ENCODE results near the gene PTGER1. TPM values are rescaled to one million over a fixed set of nuclear protein-coding genes. Genes with fewer than 3 reads are reported as not detected.
"Not testable (repeated sequence)": the region's sequence is repeated elsewhere in the genome, so short reads cannot be mapped to it uniquely, and the experiment has no call there.

Gene PTGER1
- total RNA-seq, 2 experiments from 2014 or later, result 0.23 TPM; not detected in 1

DNA sequence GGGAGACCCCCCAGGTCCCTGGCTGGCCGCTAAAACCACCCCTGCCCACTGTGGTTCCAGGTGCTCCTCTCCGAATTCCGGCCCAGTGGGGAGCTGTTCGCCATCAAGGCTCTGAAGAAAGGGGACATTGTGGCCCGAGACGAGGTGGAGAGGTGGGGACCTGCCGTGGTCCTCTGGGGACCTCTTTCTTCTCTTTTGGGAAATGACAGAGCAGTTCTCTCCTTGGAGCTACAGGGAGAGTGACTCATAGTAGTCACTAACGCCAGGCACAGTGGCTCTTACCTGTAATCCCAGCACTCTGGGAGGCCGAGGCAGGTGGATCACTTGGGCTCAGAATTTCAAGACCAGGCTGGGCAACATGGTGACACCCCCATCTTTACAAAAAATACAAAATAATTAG, 7.3 kb downstream of the PTGER1 start:
- no peak overlapping the region for H2AFZ ChIP-seq (ENCODE audit: low read length)
- CTCF ChIA-PET (ENCODE audit: unreplicated experiment), result no interaction called here
- TF ChIP-seq CTCF (conservative IDR thresholded peaks at IDR 0.05; ENCODE audit: low read length) (no peak), EZH2phosphoT487 (IDR thresholded peaks at IDR 0.05; ENCODE audit: borderline replicate concordance, low read depth, low read length) (no peak)
- POLR2A ChIA-PET, result no interaction called here
- no peaks in the 10 kb centered on the region for H4K20me1 ChIP-seq (ENCODE audit: insufficient read depth, low read length)
- H3K4me1 ChIP-seq (ENCODE audit: insufficient read depth, low read length, poor library complexity, severe bottlenecking), result no peaks in the 10 kb centered on the region
- DNase-seq (ENCODE audit: low spot score), result no peak
- no peaks in the 10 kb centered on the region for H3K9me2 ChIP-seq (ENCODE audit: insufficient read depth, low read length)
- BruUV-seq (replicated peaks), result no TSS peak
- peaks cover 82% of the 10 kb centered on the region for H3K36me3 ChIP-seq (ENCODE audit: insufficient read depth, low read length)
- no peak overlapping the region for H3K27ac ChIP-seq (ENCODE audit: low read depth, low read length, poor library complexity, severe bottlenecking)
- no peaks in the 10 kb centered on the region for H3K79me2 ChIP-seq (ENCODE audit: insufficient read depth, low read depth, low read length)
- intact Hi-C loops (cut with micrococcal nuclease; ENCODE audit: unreplicated experiment), result no loop called here
- no peak overlapping the region for H3K4me2 ChIP-seq (ENCODE audit: low read length)
- no peaks in the 10 kb centered on the region for H3K9me3 ChIP-seq (ENCODE audit: low read length)
- H3K4me3 ChIP-seq (ENCODE audit: low read depth, low read length, poor library complexity, severe bottlenecking), result no peak overlapping the region

- Histone ChIP-seq H3K27ac (ENCODE audit: low read depth, low read length, poor library complexity, severe bottlenecking) (no peak overlapping the region), H3K4me1 (ENCODE audit: insufficient read depth, low read length, poor library complexity, severe bottlenecking) (no peaks in the 10 kb centered on the region), H4K20me1 (ENCODE audit: insufficient read depth, low read length) (no peaks in the 10 kb centered on the region), H2AFZ (ENCODE audit: low read length) (no peak overlapping the region), H3K79me2 (ENCODE audit: insufficient read depth, low read depth, low read length) (no peaks in the 10 kb centered on the region), H3K4me2 (ENCODE audit: low read length) (no peak overlapping the region), H3K9me2 (ENCODE audit: insufficient read depth, low read length) (no peaks in the 10 kb centered on the region), H3K4me3 (ENCODE audit: low read depth, low read length, poor library complexity, severe bottlenecking) (no peak overlapping the region), H3K9me3 (ENCODE audit: low read length) (no peaks in the 10 kb centered on the region), H3K36me3 (ENCODE audit: insufficient read depth, low read length) (peaks cover 85% of the 10 kb centered on the region)
- intact Hi-C loops (cut with micrococcal nuclease; ENCODE audit: unreplicated experiment), result no loop called here
- DNase-seq (ENCODE audit: low spot score), result no peak
- POLR2A ChIA-PET, result no interaction called here
- no TSS peak for BruUV-seq (replicated peaks)
- CTCF ChIA-PET (ENCODE audit: unreplicated experiment), result no interaction called here
- TF ChIP-seq CTCF (conservative IDR thresholded peaks at IDR 0.05; ENCODE audit: low read length) (no peak), EZH2phosphoT487 (IDR thresholded peaks at IDR 0.05; ENCODE audit: borderline replicate concordance, low read depth, low read length) (no peak)
Observed at GRCh38 chr19:14467391-14467790, 7.8 kb downstream of the PTGER1 start.

GRCh38 chr19:14463747-14464146, 11.4 kb downstream of the PTGER1 start:
- DNase-seq (ENCODE audit: low spot score), result no peak
- Histone ChIP-seq H3K4me2 (ENCODE audit: low read length) (no peak overlapping the region), H3K4me3 (ENCODE audit: low read depth, low read length, poor library complexity, severe bottlenecking) (no peak overlapping the region), H4K20me1 (ENCODE audit: insufficient read depth, low read length) (no peaks in the 10 kb centered on the region), H3K36me3 (ENCODE audit: insufficient read depth, low read length) (peaks cover 90% of the 10 kb centered on the region), H3K9me3 (ENCODE audit: low read length) (no peaks in the 10 kb centered on the region), H3K9me2 (ENCODE audit: insufficient read depth, low read length) (no peaks in the 10 kb centered on the region), H3K79me2 (ENCODE audit: insufficient read depth, low read depth, low read length) (no peaks in the 10 kb centered on the region), H2AFZ (ENCODE audit: low read length) (no peak overlapping the region), H3K27ac (ENCODE audit: low read depth, low read length, poor library complexity, severe bottlenecking) (no peak overlapping the region), H3K4me1 (ENCODE audit: insufficient read depth, low read length, poor library complexity, severe bottlenecking) (no peaks in the 10 kb centered on the region)
- no TSS peak for BruUV-seq (replicated peaks)
- intact Hi-C loops (cut with micrococcal nuclease; ENCODE audit: unreplicated experiment), result no loop called here
- CTCF ChIA-PET (ENCODE audit: unreplicated experiment), result no interaction called here
- TF ChIP-seq CTCF (conservative IDR thresholded peaks at IDR 0.05; ENCODE audit: low read length) (no peak), EZH2phosphoT487 (IDR thresholded peaks at IDR 0.05; ENCODE audit: borderline replicate concordance, low read depth, low read length) (no peak)
- POLR2A ChIA-PET, result no interaction called here

DNA sequence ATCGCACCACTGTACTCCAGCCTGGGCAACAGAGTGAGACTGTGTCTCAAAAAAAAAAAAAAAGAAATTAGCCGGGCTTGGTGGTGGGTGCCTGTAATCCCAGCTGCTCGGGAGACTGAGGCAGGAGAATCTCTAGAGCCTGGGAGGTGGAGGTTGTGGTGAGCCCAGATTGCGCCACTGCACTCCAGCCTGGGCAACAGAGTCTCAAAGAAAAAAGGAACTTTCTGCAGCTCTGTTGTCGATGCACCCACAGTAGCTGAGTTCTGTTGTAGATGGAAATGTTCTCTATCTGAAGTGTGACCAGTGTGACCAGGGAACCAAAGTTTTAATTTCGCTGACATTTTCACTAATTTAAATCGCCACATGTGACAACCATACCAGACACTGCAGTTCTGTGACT, 12.8 kb downstream of the PTGER1 start:
- POLR2A ChIA-PET; BruUV-seq (replicated peaks); H3K9me3 ChIP-seq (ENCODE audit: low read length); DNase-seq (ENCODE audit: low spot score); H3K4me3 ChIP-seq (ENCODE audit: low read depth, low read length, poor library complexity, severe bottlenecking); H4K20me1 ChIP-seq (ENCODE audit: insufficient read depth, low read length); H2AFZ ChIP-seq (ENCODE audit: low read length); intact Hi-C loops (cut with micrococcal nuclease; ENCODE audit: unreplicated experiment); H3K4me1 ChIP-seq (ENCODE audit: insufficient read depth, low read length, poor library complexity, severe bottlenecking); CTCF ChIA-PET (ENCODE audit: unreplicated experiment); H3K9me2 ChIP-seq (ENCODE audit: insufficient read depth, low read length); H3K27ac ChIP-seq (ENCODE audit: low read depth, low read length, poor library complexity, severe bottlenecking); H3K4me2 ChIP-seq (ENCODE audit: low read length); H3K79me2 ChIP-seq (ENCODE audit: insufficient read depth, low read depth, low read length): not testable (repeated sequence)
- H3K36me3 ChIP-seq (ENCODE audit: insufficient read depth, low read length), result peaks cover 90% of the 10 kb centered on the region
